22Rv1 (cell line): ENCODE results near the gene UMPS.
"Not testable (repeated sequence)": the region's sequence is repeated elsewhere in the genome, so short reads cannot be mapped to it uniquely, and the experiment has no call there.

Source experiments
- H3K27ac ChIP-seq: fragments of 450-650 bp; 2 replicates; pipeline ENCODE4 v1.5.1; 2017
- ZFX ChIP-seq: fragments of 450-650 bp; IDR thresholded peaks from 2 replicates; pipeline ENCODE4 v1.6.1; 2017; ENCODE audit warnings: antibody characterized with exemption, borderline replicate concordance
- TF ChIP-seq, protein P1 (sequence below): fragments of 450-650 bp; IDR thresholded peaks from 2 replicates; pipeline ENCODE4 v1.5.1; 2017; ENCODE audit warnings: mild to moderate bottlenecking

UMPS gene

DNA sequence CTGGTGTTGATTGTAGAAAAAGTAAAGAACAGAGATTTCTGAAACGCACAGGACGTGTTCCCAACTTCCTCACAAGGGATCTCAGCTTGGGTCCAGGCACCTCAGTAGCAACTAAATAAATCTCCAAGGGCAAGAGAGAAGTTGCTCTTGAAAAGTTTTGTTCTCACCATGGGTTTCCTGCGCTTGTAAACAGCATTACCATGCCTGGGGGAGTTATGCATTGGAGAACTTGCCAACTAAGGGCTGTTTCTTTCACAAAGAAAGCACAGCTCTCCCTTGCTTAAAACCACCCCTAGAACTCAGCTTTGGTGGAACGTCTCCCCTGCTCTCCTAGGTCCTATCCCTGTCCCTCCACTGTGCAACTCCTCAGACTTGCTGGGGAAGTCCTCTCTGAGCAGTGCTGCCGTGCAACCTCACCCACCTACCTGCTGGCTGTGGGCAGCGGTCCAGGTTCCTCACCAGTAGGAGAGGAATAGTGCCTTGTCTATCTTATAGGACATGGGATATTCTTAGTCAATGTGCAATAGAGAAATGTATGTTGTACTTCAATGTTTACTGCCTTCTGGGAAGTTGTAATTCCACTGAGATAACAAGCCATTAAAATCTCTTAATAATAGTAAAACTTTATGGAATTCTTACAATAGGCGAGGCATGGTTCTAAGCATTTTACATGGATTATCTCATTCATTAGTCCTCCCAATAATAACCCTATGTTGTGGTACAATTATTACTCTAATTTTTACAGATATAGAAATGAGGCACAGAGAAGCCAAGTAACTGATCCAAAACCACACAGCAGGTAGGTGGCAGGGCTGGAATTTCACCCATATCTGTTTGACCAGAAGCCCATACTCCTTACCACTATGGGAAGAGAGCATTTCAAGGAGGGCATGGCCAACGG is 51.5 kb downstream of the UMPS start:
- H3K27ac ChIP-seq: no peak overlapping the region
- TF ChIP-seq, protein P1, sequence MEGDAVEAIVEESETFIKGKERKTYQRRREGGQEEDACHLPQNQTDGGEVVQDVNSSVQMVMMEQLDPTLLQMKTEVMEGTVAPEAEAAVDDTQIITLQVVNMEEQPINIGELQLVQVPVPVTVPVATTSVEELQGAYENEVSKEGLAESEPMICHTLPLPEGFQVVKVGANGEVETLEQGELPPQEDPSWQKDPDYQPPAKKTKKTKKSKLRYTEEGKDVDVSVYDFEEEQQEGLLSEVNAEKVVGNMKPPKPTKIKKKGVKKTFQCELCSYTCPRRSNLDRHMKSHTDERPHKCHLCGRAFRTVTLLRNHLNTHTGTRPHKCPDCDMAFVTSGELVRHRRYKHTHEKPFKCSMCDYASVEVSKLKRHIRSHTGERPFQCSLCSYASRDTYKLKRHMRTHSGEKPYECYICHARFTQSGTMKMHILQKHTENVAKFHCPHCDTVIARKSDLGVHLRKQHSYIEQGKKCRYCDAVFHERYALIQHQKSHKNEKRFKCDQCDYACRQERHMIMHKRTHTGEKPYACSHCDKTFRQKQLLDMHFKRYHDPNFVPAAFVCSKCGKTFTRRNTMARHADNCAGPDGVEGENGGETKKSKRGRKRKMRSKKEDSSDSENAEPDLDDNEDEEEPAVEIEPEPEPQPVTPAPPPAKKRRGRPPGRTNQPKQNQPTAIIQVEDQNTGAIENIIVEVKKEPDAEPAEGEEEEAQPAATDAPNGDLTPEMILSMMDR: no peak
- TF ChIP-seq ZFX: no peak

- not testable (repeated sequence) for H3K27ac ChIP-seq
These were observed 52.1 kb downstream of the UMPS start for GRCh38 chr3:124782377-124782712.

- H3K27ac ChIP-seq: no peak overlapping the region
- no peak for TF ChIP-seq ZFX
- TF ChIP-seq, protein P1: no peak
These were observed 53.4 kb downstream of the UMPS start for GRCh38 chr3:124783696-124784095.

DNA sequence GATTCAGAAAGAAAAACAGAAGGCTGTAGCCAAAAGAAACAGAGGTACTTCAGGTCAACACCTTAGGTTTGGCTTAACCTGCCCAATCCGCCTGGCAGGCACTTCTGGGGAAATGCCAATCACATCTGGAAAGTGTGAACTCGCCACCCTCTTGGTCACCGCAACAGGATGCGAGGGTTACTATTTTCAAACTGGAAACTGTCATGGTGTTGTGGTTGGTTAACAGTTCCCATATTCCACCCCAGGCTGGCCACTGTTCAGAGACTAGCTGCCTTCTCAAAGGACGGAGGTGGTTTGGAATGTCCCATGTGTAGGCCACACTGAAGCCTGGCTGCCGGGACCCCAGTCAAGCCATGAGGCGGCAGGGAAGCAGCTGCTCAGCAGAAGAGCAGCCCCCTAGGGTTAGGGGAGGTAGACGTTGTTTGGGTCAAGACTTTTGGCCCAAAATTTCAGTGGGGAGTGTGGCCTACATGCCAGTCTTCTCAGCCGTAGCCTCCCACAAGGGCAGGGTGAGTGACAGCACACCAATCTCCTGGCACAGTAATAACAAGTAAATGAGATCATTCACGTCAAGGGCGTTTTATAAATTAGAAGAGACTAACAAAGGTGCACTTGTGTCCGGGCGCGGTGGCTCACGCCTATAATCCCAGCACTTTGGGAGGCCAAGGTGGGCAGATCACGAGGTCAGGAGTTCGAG is 54.6 kb downstream of the UMPS start:
- TF ChIP-seq, protein P1: no peak
- no peak for TF ChIP-seq ZFX
- no peak overlapping the region for H3K27ac ChIP-seq

DNA sequence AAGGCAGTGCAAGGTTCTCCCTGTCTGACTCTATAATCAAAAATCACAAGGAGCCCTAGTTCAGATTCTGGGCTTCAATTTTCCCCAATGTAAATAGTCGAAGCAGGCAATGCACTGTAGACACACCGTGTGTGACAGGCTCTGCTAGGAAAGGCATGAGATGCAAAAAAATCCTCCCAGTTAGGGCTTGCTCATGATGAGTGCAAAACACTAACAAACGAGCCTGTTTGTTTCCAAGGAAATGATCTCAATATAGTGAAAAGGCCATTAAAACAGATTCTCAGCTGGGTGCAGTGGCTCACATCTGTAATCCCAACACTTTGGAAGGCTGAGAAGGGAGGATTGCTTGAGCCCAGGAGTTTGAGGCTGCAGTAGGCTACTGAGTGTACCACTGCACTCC is 55.7 kb downstream of the UMPS start:
- TF ChIP-seq, protein P1: no peak
- no peak for TF ChIP-seq ZFX
- no peak overlapping the region for H3K27ac ChIP-seq

GRCh38 chr3:124786511-124787241 is 56.4 kb downstream of the UMPS start:
- TF ChIP-seq, protein P1: peak; percentile 32
- TF ChIP-seq ZFX: no peak
- H3K27ac ChIP-seq: peak overlapping the region; percentile 20; the same call in 1 of the 2 replicates

DNA sequence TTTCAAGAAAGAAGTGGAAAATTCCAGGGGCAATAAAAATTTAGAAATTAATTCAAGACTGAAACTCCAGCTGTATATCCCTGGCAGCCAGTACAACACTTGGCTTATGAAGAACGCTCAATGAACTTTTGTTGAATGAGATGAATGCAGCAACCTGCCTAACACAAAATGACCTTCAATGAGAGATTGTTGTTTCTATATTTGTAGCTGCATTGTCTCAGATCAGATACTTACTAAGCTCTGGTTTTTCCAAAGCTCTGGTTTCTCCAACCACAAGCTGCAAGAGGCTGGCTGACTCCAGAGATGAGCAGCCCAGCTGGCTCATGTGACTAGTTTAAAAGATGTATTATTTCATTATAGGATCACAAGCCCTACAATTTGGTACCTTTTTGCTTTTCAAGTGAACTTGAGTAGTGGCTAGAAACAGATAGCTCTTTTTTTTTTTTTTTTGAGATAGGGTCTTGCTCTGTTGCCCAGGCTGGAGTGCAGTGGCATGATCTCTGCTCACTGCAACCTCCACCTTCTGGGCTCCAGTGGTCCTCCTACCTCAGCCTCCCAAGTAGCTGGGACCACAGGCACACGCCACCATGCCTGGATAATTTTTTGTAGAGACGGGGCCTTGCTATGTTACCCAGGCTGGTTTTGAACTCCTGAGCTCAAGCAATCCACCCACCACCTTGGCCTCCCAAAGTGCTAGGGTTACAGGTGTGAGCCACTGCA is 57.4 kb downstream of the UMPS start:
- TF ChIP-seq, protein P1: no peak
- TF ChIP-seq ZFX: no peak
- peak overlapping the region; percentile 20; the same call in 1 of the 2 replicates for H3K27ac ChIP-seq
